Measurements from ENCODE around the gene TARDBP.

- TF ChIP-seq, protein P1, sequence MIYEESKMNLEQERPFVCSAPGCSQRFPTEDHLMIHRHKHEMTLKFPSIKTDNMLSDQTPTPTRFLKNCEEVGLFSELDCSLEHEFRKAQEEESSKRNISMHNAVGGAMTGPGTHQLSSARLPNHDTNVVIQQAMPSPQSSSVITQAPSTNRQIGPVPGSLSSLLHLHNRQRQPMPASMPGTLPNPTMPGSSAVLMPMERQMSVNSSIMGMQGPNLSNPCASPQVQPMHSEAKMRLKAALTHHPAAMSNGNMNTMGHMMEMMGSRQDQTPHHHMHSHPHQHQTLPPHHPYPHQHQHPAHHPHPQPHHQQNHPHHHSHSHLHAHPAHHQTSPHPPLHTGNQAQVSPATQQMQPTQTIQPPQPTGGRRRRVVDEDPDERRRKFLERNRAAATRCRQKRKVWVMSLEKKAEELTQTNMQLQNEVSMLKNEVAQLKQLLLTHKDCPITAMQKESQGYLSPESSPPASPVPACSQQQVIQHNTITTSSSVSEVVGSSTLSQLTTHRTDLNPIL (CRISPR knock-in tag; IDR thresholded peaks at IDR 0.05; ENCODE audit: low read depth): no peak
- TF ChIP-seq SNAI2 (CRISPR knock-in tag; IDR thresholded peaks at IDR 0.05) (no peak), TCF4 (CRISPR knock-in tag; IDR thresholded peaks at IDR 0.05; ENCODE audit: borderline replicate concordance) (no peak), TOX (CRISPR knock-in tag; IDR thresholded peaks at IDR 0.05; ENCODE audit: borderline replicate concordance) (no peak), GLIS3 (CRISPR knock-in tag; IDR thresholded peaks at IDR 0.05) (no peak), RARB (CRISPR knock-in tag; IDR thresholded peaks at IDR 0.05) (no peak), ZNF565 (CRISPR knock-in tag; conservative IDR thresholded peaks at IDR 0.05; ENCODE audit: low read depth) (no peak), CSDC2 (CRISPR knock-in tag; IDR thresholded peaks at IDR 0.05) (no peak), ZFP30 (CRISPR knock-in tag; IDR thresholded peaks at IDR 0.05) (no peak), ARNTL (CRISPR knock-in tag; IDR thresholded peaks at IDR 0.05; ENCODE audit: borderline replicate concordance, low read depth) (no peak)
Measured at GRCh38 chr1:11062965-11063401, 50.5 kb downstream of the TARDBP start.
